Articular chondrocyte of knee joint (primary cell): ENCODE data around the gene AGTR2. TPM values are rescaled to one million over a fixed set of nuclear protein-coding genes. Genes with fewer than 3 reads are reported as not detected.

Experiments
- total RNA-seq: library from RNA; depleted of rRNA; stranded (reverse); fragments of >200 nt; gene quantifications from 2 replicates; pipeline ENCODE4 v1.2.3, GENCODE V29; 2012

Gene AGTR2
- total RNA-seq: not detected in 2 replicates

GRCh38 chrX:116170511-116170910 is at the start of gene AGTR2:
Gene AGTR2, plus strand, starts transcription at chrX:116170744. Its CDS starts 1,537 bp downstream, at chrX:116172281.

